GM23338 (cell line): ENCODE measurements around the gene IFNL3. TPM values are rescaled to one million over a fixed set of nuclear protein-coding genes. Genes with fewer than 3 reads are reported as not detected.
A peak's percentile ranks its signal among the peaks of the same experiment; 100 is the strongest.

ENCODE experiments used
- ATAC-seq: fragments of 200-7000 bp; cut with Tn5 transposase; 3 replicates; pipeline ENCODE4 v1.9.1; 2020
- DNase-seq: peaks from one replicate; pipeline ENCODE4 v3.0.0-alpha.2; 2015; ENCODE audit warnings: low spot score
- H2AFZ ChIP-seq: fragments of 200-600 bp; sonication (generic); 2 replicates; pipeline ENCODE4 v1.8.0; 2016; ENCODE audit warnings: antibody characterized with exemption, mild to moderate bottlenecking, moderate library complexity
- H3F3A ChIP-seq: fragments of 200-600 bp; sonication (generic); replicated peaks from 2 replicates; pipeline ENCODE4 v1.8.0; 2017; ENCODE audit warnings: antibody characterized with exemption, mixed run types, low read depth
- H3K27ac ChIP-seq: fragments of 200-600 bp; sonication (generic); 2 replicates; pipeline ENCODE4 v1.6.1; 2016; ENCODE audit warnings: low read depth
- H3K27me3 ChIP-seq: fragments of 200-600 bp; sonication (generic); 2 replicates; pipeline ENCODE4 v1.8.0; 2016; ENCODE audit warnings: mild to moderate bottlenecking, mixed run types, moderate library complexity; ENCODE audit not compliant: insufficient read depth
- H3K36me3 ChIP-seq: fragments of 200-600 bp; sonication (generic); 2 replicates; pipeline ENCODE4 v1.8.0; 2016; ENCODE audit warnings: mild to moderate bottlenecking; ENCODE audit not compliant: insufficient read depth
- H3K4me1 ChIP-seq: fragments of 200-600 bp; sonication (generic); 2 replicates; pipeline ENCODE4 v1.8.0; 2016; ENCODE audit warnings: mild to moderate bottlenecking, moderate library complexity; ENCODE audit not compliant: insufficient read depth
- H3K4me2 ChIP-seq: fragments of 200-600 bp; sonication (generic); 2 replicates; pipeline ENCODE4 v1.7.1; 2017; ENCODE audit warnings: mixed run types
- H3K4me3 ChIP-seq: fragments of 200-600 bp; sonication (generic); 2 replicates; pipeline ENCODE4 v1.6.1; 2016; ENCODE audit warnings: mixed run types
- H3K79me2 ChIP-seq: fragments of 200-600 bp; sonication (generic); replicated peaks from 2 replicates; pipeline ENCODE4 v1.8.0; 2017; ENCODE audit warnings: mild to moderate bottlenecking; ENCODE audit not compliant: insufficient read depth
- H3K9me2 ChIP-seq: fragments of 200-600 bp; sonication (generic); 2 replicates; pipeline ENCODE4 v1.8.0; 2017; ENCODE audit not compliant: insufficient read depth
- H4K20me1 ChIP-seq: fragments of 200-600 bp; sonication (generic); replicated peaks from 2 replicates; pipeline ENCODE4 v1.8.0; 2017; ENCODE audit warnings: mild to moderate bottlenecking; ENCODE audit not compliant: insufficient read depth
- H3K27ac Mint-ChIP-seq: 2 replicates; pipeline ENCODE4 v1.8.0; 2020; ENCODE audit warnings: inconsistent platforms, mild to moderate bottlenecking, moderate library complexity, mixed read lengths
- H3K27me3 Mint-ChIP-seq: 3 replicates; pipeline ENCODE4 v1.8.0; 2022; ENCODE audit warnings: low read depth, mild to moderate bottlenecking, moderate library complexity, mixed read lengths, inconsistent platforms; ENCODE audit not compliant: insufficient read depth, poor library complexity
- H3K36me3 Mint-ChIP-seq: 3 replicates; pipeline ENCODE4 v1.8.0; 2021; ENCODE audit warnings: low read depth, mild to moderate bottlenecking, inconsistent platforms, moderate library complexity, mixed read lengths
- H3K4me1 Mint-ChIP-seq: 3 replicates; pipeline ENCODE4 v1.8.0; 2020; ENCODE audit warnings: mild to moderate bottlenecking, inconsistent platforms, mixed read lengths
- H3K4me3 Mint-ChIP-seq: 3 replicates; pipeline ENCODE4 v1.8.0; 2021; ENCODE audit warnings: moderate library complexity, mild to moderate bottlenecking, inconsistent platforms, mixed read lengths
- H3K9me3 Mint-ChIP-seq: 3 replicates; pipeline ENCODE4 v1.8.0; 2020; ENCODE audit warnings: moderate library complexity, mild to moderate bottlenecking, inconsistent platforms, mixed read lengths
- EZH2 ChIP-seq: fragments of 200-600 bp; sonication (generic); IDR thresholded peaks from one replicate; pipeline ENCODE4 v1.8.0; 2017; ENCODE audit warnings: antibody characterized with exemption, mild to moderate bottlenecking, low read depth; ENCODE audit not compliant: unreplicated experiment
- NANOG ChIP-seq: IDR thresholded peaks from 2 replicates; pipeline ENCODE4 v1.6.1; 2016; ENCODE audit warnings: antibody characterized with exemption, borderline replicate concordance
- POLR2AphosphoS5 ChIP-seq: IDR thresholded peaks from 2 replicates; pipeline ENCODE4 v1.6.1; 2016; ENCODE audit warnings: antibody characterized with exemption, low read depth
- STAT1 ChIP-seq: IDR thresholded peaks from one replicate; pipeline ENCODE4 v1.6.1; 2016; ENCODE audit warnings: antibody characterized with exemption; ENCODE audit not compliant: unreplicated experiment
- polyA plus RNA-seq: library from polyadenylated mRNA; unstranded; fragments of >200 nt; fragmentation: Nextera tagmentation; extraction: Ambion mirVana; gene quantifications from 2 replicates; pipeline ENCODE4 v1.2.1, GENCODE V29; 2016
- total RNA-seq: library from RNA; depleted of rRNA; stranded (reverse); fragments of >200 nt; shearing (Covaris generic); gene quantifications from 2 replicates; pipeline ENCODE4 v1.2.3, GENCODE V29; 2014
- TF ChIP-seq, protein P1 (sequence below): IDR thresholded peaks from one replicate; pipeline ENCODE4 v1.6.1; 2018; ENCODE audit warnings: antibody characterized with exemption; ENCODE audit not compliant: unreplicated experiment
- TF ChIP-seq, protein P2 (sequence below): IDR thresholded peaks from 2 replicates; pipeline ENCODE4 v1.6.1; 2016; ENCODE audit warnings: antibody characterized with exemption
- TF ChIP-seq, protein P3 (sequence below), 2 experiments: fragments of 200-600 bp in 1 of 2; sonication (generic) in 1 of 2; conservative IDR thresholded peaks; 2 replicates each; pipeline versions ENCODE4 v1.5.1 to v1.6.1; 2016 to 2017; ENCODE audit warnings: antibody characterized with exemption in 2 of 2, low read depth in 2 of 2, mild to moderate bottlenecking in 2 of 2, moderate library complexity in 1 of 2

IFNL3 gene
- total and polyA plus RNA-seq, 2 experiments from 2014 or later, result not detected

DNA sequence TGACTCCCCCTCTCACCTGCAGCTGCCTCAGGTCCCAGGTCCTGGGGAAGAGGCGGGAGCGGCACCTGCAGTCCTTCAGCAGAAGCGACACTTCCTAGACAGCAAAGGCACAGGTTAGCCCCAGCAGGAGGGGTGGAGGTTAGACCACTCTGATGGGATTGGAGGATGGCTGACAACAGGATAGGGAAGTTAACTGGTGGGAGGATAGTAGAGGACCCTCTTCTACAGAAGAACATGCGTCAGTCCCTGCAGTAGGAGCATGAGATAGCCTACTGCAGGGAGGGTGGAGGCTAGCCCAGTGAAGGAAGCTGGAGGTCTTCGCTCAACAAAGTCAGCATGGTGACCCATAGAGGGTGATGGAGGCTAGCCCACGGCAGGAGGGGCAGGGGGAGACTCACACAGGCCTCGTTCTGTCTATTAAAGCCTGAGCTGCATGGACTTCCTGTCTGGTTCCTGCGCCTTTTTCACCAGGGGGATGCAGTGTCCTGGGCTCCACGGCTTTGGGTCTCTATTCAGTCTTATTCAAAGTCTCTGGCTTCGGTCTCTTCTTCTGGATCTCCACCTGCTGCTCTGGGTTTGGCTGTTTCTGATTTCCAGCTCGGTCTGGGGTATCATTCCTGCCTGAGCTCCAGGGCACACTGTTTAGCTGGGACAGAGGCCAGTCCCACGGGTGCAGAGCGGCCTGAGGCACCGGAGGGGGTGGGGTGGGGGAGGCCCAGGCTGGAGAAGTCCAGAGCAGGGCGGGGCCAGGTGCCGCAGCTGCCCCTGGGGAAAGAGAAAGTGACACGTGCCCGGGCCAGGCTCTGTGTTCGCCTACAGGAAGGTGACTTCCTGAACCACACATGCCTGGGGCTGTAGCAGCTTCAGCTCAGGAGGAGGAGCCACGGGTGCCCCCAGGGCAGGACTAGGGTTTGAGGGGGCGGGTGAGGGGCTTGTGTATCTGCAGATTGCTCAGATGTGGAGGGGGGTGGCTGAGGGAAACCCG is 7.3 kb downstream of the IFNL3 start:
- TF ChIP-seq NANOG (no peak), POLR2AphosphoS5 (no peak), STAT1 (no peak)
- TF ChIP-seq, protein P1, sequence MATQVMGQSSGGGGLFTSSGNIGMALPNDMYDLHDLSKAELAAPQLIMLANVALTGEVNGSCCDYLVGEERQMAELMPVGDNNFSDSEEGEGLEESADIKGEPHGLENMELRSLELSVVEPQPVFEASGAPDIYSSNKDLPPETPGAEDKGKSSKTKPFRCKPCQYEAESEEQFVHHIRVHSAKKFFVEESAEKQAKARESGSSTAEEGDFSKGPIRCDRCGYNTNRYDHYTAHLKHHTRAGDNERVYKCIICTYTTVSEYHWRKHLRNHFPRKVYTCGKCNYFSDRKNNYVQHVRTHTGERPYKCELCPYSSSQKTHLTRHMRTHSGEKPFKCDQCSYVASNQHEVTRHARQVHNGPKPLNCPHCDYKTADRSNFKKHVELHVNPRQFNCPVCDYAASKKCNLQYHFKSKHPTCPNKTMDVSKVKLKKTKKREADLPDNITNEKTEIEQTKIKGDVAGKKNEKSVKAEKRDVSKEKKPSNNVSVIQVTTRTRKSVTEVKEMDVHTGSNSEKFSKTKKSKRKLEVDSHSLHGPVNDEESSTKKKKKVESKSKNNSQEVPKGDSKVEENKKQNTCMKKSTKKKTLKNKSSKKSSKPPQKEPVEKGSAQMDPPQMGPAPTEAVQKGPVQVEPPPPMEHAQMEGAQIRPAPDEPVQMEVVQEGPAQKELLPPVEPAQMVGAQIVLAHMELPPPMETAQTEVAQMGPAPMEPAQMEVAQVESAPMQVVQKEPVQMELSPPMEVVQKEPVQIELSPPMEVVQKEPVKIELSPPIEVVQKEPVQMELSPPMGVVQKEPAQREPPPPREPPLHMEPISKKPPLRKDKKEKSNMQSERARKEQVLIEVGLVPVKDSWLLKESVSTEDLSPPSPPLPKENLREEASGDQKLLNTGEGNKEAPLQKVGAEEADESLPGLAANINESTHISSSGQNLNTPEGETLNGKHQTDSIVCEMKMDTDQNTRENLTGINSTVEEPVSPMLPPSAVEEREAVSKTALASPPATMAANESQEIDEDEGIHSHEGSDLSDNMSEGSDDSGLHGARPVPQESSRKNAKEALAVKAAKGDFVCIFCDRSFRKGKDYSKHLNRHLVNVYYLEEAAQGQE, result no peak
- Histone ChIP-seq H4K20me1 (no peaks in the 10 kb centered on the region), H3K4me3 (no peak overlapping the region), H2AFZ (peak overlapping the region; percentile 59; the same call in 1 of the 2 replicates), H3K27me3 (peaks cover 19% of the 10 kb centered on the region; the same call in 1 of the 2 replicates), H3K36me3 (no peaks in the 10 kb centered on the region), H3K4me1 (no peaks in the 10 kb centered on the region), H3K27ac (no peak overlapping the region), H3K9me2 (no peaks in the 10 kb centered on the region), H3K4me2 (no peak overlapping the region), H3F3A (no peaks in the 10 kb centered on the region), H3K79me2 (no peaks in the 10 kb centered on the region)
- H3K27ac Mint-ChIP-seq, result no peak overlapping the region
- H3K36me3 Mint-ChIP-seq, result no peaks in the 10 kb centered on the region
- ATAC-seq, result peak; percentile 80
- peaks cover 7% of the 10 kb centered on the region for H3K27me3 Mint-ChIP-seq
- DNase-seq, result peak; percentile 39
- no peaks in the 10 kb centered on the region; the same call in 2 of the 3 replicates for H3K4me1 Mint-ChIP-seq
- H3K4me3 Mint-ChIP-seq, result no peak overlapping the region
- no peaks in the 10 kb centered on the region for H3K9me3 Mint-ChIP-seq

DNA sequence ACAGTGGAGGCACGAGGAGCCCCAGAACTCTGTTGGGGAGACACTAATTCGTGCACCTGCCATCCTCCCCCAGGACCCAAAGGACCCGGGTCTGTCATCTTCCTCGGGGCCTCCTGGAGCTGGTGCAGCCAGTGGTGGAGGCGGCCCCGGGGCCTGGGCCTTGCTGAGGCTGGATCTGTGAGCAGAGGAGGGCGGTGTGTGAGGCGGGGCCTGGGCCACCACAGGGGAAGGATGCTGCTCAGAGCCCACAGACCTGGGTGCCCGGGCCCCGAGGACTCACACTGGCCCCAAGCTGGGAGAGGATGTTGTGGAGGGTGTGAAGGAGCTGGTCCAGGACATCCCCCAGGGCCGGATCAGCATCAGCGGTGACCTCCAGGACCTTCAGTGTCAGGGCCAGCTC is 8.3 kb downstream of the IFNL3 start:
- Histone ChIP-seq H3K4me2 (no peak overlapping the region), H3K36me3 (no peaks in the 10 kb centered on the region), H3K79me2 (no peaks in the 10 kb centered on the region), H3K4me3 (no peak overlapping the region), H3F3A (no peaks in the 10 kb centered on the region), H3K27me3 (peaks cover 19% of the 10 kb centered on the region; the same call in 1 of the 2 replicates), H3K4me1 (no peaks in the 10 kb centered on the region), H4K20me1 (no peaks in the 10 kb centered on the region), H2AFZ (no peak overlapping the region), H3K9me2 (no peaks in the 10 kb centered on the region), H3K27ac (no peak overlapping the region)
- ATAC-seq, result peak; percentile 64
- Mint-ChIP-seq H3K27ac (no peak overlapping the region), H3K4me1 (no peaks in the 10 kb centered on the region; the same call in 2 of the 3 replicates), H3K9me3 (no peaks in the 10 kb centered on the region), H3K36me3 (no peaks in the 10 kb centered on the region), H3K27me3 (peaks cover 7% of the 10 kb centered on the region), H3K4me3 (no peak overlapping the region)
- no peak for DNase-seq
- no peak for TF ChIP-seq NANOG
- no peak for TF ChIP-seq EZH2
- TF ChIP-seq, protein P2, sequence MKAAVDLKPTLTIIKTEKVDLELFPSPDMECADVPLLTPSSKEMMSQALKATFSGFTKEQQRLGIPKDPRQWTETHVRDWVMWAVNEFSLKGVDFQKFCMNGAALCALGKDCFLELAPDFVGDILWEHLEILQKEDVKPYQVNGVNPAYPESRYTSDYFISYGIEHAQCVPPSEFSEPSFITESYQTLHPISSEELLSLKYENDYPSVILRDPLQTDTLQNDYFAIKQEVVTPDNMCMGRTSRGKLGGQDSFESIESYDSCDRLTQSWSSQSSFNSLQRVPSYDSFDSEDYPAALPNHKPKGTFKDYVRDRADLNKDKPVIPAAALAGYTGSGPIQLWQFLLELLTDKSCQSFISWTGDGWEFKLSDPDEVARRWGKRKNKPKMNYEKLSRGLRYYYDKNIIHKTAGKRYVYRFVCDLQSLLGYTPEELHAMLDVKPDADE, result no peak
- TF ChIP-seq, protein P3, sequence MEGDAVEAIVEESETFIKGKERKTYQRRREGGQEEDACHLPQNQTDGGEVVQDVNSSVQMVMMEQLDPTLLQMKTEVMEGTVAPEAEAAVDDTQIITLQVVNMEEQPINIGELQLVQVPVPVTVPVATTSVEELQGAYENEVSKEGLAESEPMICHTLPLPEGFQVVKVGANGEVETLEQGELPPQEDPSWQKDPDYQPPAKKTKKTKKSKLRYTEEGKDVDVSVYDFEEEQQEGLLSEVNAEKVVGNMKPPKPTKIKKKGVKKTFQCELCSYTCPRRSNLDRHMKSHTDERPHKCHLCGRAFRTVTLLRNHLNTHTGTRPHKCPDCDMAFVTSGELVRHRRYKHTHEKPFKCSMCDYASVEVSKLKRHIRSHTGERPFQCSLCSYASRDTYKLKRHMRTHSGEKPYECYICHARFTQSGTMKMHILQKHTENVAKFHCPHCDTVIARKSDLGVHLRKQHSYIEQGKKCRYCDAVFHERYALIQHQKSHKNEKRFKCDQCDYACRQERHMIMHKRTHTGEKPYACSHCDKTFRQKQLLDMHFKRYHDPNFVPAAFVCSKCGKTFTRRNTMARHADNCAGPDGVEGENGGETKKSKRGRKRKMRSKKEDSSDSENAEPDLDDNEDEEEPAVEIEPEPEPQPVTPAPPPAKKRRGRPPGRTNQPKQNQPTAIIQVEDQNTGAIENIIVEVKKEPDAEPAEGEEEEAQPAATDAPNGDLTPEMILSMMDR (conservative IDR thresholded peaks at IDR 0.05; ENCODE audit: low read depth in 2 of 2), result no peak
